Tongue (tissue), 2 donors: ENCODE data around the gene ALG12. TPM values are rescaled to one million over a fixed set of nuclear protein-coding genes. Genes with fewer than 3 reads are reported as not detected.
"Not testable (repeated sequence)": the region's sequence is repeated elsewhere in the genome, so short reads cannot be mapped to it uniquely, and the experiment has no call there.

Experiments used
- DNase-seq: peaks from one replicate; pipeline ENCODE4 v3.0.0-alpha.2; 2015
- total RNA-seq: library from RNA; depleted of rRNA; stranded (reverse); fragments of >200 nt; gene quantifications from one replicate; pipeline ENCODE4 v1.2.3, GENCODE V29; 2014

ALG12 gene
- total RNA-seq, 1 donor from 2014 or later: 10.3 TPM

- not testable (repeated sequence) for DNase-seq
These were observed 27.0 kb upstream of the ALG12 start for GRCh38 chr22:49945042-49945794.

GRCh38 chr22:49944399-49944891 is 26.2 kb upstream of the ALG12 start:
- DNase-seq: no peak

GRCh38 chr22:49943771-49944398 is 25.6 kb upstream of the ALG12 start:
- no peak for DNase-seq

GRCh38 chr22:49943405-49943765 is 25.1 kb upstream of the ALG12 start:
- DNase-seq: no peak

GRCh38 chr22:49942565-49943404 is 24.5 kb upstream of the ALG12 start:
- no peak for DNase-seq

GRCh38 chr22:49941507-49942316 is 23.5 kb upstream of the ALG12 start:
- DNase-seq: no peak

- no peak for DNase-seq
These were observed 20.4 kb upstream of the ALG12 start for GRCh38 chr22:49938565-49939136.

- DNase-seq: no peak
These were observed 19.7 kb upstream of the ALG12 start for GRCh38 chr22:49937758-49938564.

GRCh38 chr22:49936973-49937757 is 18.9 kb upstream of the ALG12 start:
- DNase-seq: peak; percentile 73

- DNase-seq: peak; percentile 69
These were observed 18.1 kb upstream of the ALG12 start for GRCh38 chr22:49936018-49936972.

- no peak for DNase-seq
These were observed 17.3 kb upstream of the ALG12 start for GRCh38 chr22:49935561-49935960.

GRCh38 chr22:49934891-49935557 is 16.8 kb upstream of the ALG12 start:
- DNase-seq: peak; percentile 80

GRCh38 chr22:49934160-49934890 is 16.1 kb upstream of the ALG12 start:
- no peak for DNase-seq

- no peak for DNase-seq
These were observed 15.3 kb upstream of the ALG12 start for GRCh38 chr22:49933236-49934159.

GRCh38 chr22:49930596-49931412 is 12.6 kb upstream of the ALG12 start:
- peak; percentile 63 for DNase-seq
